OCI-M2 (cell line): ENCODE results near the gene ZCCHC3.

Source experiments
- DNase-seq: peaks from one replicate; lab custom pipeline; 2025; ENCODE audit not compliant: unreplicated experiment; lab: John Stamatoyannopoulos, UW

ZCCHC3 gene

GRCh38 chr20:311609-312008 lies 14.2 kb downstream of the ZCCHC3 start:
- DNase-seq, result no peak

GRCh38 chr20:312067-312466 lies 14.7 kb downstream of the ZCCHC3 start:
- no peak for DNase-seq

GRCh38 chr20:312866-313265 lies 15.5 kb downstream of the ZCCHC3 start:
- DNase-seq, result no peak

- no peak for DNase-seq
Observed at GRCh38 chr20:313402-313801, 16.0 kb downstream of the ZCCHC3 start.

- DNase-seq, result no peak
Observed at GRCh38 chr20:313948-314347, 16.6 kb downstream of the ZCCHC3 start.

- no peak for DNase-seq
Observed at GRCh38 chr20:316316-317068, 19.1 kb downstream of the ZCCHC3 start.

GRCh38 chr20:324177-325044 lies 27.0 kb downstream of the ZCCHC3 start:
- peak; percentile 84 for DNase-seq

GRCh38 chr20:325045-325888 lies 27.9 kb downstream of the ZCCHC3 start, which contains the start of gene SOX12:
Gene SOX12 (plus strand): TSS chr20:325552. CDS start chr20:325925, 373 bp downstream.
- DNase-seq, result peak; percentile 56

GRCh38 chr20:325889-326644 lies 28.7 kb downstream of the ZCCHC3 start:
- DNase-seq, result no peak

- no peak for DNase-seq
Observed at GRCh38 chr20:326645-327185, 29.3 kb downstream of the ZCCHC3 start.

- peak; percentile 73 for DNase-seq
Observed at GRCh38 chr20:327186-328026, 30.0 kb downstream of the ZCCHC3 start.

- no peak for DNase-seq
Observed at GRCh38 chr20:328027-328974, 30.9 kb downstream of the ZCCHC3 start.

GRCh38 chr20:328975-329695 lies 31.8 kb downstream of the ZCCHC3 start:
- no peak for DNase-seq

- DNase-seq, result no peak
Observed at GRCh38 chr20:329851-330232, 32.5 kb downstream of the ZCCHC3 start.

- peak; percentile 38 for DNase-seq
Observed at GRCh38 chr20:330233-331149, 33.1 kb downstream of the ZCCHC3 start.

- DNase-seq, result no peak
Observed at GRCh38 chr20:334578-334977, 37.2 kb downstream of the ZCCHC3 start.
